HG02763 (cell line): ENCODE data around the gene PLD1.
"Not testable (repeated sequence)": the region's sequence is repeated elsewhere in the genome, so short reads cannot be mapped to it uniquely, and the experiment has no call there.

ENCODE experiments used
- ATAC-seq: cut with Tn5 transposase; IDR thresholded peaks from one replicate; pipeline ENCODE4 v1.9.1; 2021; ENCODE audit warnings: mild to moderate bottlenecking, moderate library complexity; ENCODE audit not compliant: unreplicated experiment

Gene PLD1

DNA sequence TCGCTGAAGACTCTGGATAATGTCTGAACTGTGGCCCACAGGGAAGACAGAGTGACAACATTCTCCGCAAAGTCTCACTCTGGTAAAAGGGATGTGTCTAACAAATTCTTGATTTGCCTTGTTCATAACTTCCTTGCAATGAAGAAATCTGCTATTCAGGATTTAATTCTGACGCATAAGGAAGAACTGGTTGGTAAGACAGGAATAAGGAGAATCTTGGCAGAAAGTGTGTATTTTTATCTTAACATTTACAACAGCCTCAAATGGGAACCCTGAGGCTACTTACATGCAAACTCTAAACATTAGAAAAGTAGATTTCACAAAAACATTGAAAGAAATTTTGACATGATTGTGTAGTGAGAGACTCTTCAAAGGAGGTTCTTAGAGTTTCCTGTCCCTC lies 10.8 kb upstream of the PLD1 start:
- no peak for ATAC-seq

DNA sequence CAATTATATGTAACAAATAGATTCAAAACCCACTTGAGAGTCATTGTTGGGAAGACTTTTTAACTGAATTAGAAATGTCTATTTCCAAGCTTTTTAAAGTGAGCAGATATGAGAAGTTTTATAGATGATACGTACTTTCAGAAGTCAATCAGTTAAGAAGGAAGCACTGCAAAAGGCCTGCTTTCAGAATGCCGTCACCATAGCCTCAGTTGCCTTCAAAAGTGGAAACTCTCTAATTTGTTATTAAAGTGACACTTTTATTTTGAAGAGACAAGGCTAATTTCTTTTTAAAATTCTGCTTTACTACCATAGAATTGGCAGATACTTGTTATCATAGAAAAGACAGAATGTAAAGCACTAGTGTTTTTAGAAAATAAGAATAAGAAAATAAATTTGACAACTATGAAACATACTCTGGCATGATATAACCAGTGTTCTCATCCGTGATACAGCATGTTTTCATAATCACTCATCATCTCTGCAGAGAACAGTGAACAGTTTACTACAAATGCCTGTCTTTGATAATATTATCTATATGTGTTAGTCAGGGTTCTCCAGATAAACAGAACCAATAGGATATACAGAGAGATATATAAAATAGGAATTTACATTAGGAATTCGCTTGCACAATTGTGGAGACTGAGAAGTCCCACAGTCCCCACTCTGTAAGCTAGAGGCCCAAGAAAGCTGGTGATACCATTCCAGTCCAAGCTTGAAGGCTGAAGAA lies 7.0 kb upstream of the PLD1 start:
- no peak for ATAC-seq

DNA sequence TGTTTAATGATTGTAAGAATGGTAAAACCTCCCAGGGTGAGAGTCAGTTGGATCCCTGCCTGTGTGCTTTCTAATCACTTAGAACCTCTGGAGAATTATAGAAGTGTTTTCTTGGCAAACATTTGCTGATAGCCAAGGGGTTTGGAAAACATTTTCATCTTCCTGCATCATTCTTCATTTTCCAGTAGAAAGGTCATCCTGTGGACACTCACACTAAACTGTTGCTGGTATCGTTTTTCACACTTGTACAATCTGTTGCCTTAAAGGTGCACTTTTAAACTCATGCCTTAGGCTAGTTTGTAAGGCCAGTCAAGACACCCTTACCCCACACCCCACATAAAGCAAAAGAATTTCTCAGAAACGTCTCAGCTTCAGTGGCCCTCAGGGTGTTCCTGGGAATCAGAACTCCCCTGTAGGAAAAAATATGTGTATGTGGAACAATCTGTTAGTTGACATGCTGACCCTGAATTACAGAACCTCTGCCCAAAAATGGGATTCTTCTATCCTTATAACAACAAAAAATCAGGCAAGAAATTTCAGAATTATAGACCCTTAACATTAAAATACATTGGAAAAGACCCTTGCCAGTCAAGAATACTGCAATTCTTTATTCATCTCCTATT lies 5.8 kb upstream of the PLD1 start:
- no peak for ATAC-seq

DNA sequence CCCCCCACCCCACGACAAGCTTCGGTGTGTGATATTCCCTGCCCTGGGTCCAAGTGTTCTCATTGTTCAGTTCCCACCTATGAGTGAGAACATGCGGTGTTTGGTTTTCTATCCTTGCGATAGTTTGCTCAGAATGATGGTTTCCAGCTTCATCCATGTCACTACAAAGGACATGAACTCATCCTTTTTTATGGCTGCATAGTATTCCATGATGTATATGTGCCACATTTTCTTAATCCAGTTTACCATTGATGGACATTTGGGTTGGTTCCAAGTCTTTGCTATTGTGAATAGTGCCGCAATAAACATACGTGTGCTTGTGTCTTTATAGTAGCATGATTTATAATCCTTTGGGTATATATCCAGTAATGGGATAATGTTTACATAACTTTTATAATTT lies 4.4 kb upstream of the PLD1 start:
- ATAC-seq, result not testable (repeated sequence)

DNA sequence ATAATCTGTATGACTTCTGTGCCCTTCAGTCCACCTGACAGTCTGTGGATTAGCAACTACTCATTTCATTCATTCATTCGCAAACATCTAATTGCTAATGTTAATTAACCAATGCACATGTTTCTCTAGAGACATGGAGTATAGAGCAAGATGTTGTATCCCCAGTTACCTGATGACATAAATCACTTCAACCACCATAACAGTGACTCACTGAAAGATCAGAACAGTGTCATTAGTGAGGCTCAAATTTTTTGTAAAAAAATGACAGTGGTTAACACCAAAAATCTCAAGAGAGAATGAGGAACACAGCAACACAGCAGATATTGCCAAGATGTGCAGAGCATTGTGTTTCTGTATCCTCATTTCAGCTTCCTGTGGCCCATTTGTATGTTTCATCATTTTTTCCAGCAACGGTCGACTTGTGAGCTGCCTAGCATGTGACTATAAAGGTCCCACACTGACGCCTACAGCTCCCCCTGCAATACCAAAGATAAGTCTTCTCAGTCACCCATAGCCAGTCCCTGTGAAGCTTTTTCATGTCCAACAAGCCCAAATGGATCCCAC lies 3.7 kb upstream of the PLD1 start:
- ATAC-seq, result no peak

DNA sequence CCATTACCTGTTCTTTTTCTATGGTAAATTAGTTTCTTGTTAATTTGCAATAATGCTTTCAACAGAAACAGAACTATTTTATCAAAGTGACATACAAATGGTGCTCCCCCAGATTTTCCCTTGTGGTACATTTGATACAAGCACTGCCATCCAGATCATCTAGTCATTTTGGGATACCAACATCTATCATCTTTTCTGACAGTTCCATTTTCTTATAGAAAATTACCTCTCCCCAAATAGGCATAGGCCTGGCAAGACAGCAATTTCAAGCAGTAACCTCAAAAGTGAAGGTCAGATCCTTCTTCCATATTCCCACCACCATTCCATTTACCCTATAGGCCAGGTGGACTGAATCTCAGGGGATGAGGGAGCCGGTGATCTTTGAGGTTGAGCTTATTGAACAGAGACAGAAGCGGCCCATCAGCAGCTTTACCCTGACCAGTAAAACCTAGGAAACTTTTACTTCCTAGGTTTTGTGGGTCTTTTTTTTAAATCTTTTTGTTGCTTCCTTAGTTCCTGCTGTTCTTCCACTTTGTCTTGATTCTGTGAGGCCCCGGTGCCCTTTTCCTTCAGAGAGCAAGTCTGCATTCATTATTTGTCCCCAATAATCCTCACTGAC lies 3.1 kb upstream of the PLD1 start:
- ATAC-seq, result no peak

DNA sequence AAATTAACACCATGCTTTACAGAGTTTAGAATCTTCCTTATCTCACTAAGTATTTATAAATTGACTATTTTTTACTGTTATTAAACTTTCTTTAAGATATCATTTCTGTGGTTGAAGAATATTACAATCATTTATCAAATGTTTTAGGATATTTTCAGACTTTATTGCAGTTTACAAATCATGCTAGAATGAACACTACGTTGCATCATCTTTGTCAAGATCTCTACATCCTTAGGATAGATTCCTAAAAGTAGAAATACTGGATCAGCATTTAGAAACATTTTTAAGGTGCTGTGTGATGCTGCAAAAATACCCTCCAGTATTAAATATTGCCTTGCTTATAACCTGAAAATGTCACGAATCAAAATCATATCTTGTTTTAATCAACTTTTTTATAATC lies 2.5 kb upstream of the PLD1 start:
- no peak for ATAC-seq

DNA sequence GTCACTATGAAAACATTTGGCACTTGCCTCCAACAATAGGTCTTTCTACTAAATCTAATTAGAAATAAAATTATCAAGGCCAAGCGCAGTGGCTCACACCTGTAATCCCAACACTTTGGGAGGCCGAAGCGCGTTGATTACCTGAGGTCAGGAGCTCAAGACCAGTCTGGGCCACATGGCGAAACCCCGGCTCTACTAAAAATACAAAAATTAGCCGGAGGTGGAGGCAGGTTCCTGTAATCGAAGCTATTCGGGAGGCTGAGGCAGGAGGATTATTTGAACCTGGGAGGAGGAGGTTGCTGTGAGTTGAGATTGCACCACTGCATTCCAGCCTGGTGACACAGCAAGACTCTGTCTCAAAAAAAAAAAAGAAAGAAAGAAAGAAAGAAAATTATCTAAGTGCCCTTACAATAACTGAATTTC lies 1.6 kb upstream of the PLD1 start:
- no peak for ATAC-seq

DNA sequence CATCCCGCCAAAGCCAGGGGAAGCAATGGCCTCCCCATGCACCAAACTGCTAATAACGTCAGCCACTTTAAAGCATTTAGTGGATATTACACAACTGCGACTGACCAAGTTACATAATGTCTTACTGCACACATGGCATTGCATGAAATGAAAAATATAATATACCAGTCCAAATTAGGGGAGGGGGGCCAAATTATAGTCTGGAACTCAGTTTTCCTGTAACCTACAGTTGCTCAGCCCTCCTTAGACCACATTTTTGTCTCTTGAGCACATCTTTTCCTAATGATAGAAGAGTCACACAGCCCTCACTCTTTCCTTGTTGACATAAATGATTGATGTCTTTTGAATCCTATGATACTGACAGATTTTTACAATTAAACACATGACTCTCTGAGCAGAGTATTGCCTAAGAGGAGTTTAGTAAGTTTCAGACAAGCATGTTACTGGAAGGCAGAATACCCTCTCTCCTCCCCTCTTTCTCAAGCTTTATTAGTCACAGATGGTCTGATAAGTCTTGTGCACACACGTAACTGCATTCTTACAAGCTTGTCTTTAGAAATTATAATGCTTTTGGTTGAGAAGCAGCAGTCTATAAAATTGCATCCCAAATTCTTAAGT lies 1.1 kb upstream of the PLD1 start:
- ATAC-seq, result no peak

DNA sequence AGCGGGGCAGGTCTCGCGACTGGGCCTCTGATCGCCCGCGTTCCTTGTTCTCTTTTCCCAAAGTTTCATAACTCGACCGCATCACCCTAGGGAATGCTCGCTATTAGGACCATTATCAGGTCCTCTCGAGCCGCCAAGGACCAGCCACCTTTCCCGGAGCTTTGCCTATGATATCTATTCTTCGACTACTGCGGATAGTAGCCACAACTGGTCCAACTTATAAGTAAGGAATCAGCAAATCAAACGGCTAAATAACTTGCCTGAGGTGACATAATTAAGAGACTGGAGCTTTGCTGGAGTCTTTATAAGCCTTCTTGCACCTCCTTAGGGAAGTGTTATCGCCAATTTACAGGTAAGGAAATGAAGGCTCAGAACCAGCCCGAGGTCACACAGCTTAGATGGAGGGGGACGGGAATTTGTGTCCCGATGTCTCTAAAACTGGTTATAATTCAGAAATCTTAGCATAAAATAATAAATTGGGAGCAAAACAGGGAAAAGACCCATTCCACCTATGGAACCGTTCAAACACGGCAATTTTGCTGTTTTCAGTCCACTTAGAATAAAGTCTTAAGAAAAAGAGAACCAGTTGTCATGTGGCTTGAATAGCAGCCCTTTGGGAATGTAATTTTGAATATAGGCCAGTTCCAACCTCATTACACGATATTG lies 479 bp upstream of the PLD1 start:
- ATAC-seq, result no peak

DNA sequence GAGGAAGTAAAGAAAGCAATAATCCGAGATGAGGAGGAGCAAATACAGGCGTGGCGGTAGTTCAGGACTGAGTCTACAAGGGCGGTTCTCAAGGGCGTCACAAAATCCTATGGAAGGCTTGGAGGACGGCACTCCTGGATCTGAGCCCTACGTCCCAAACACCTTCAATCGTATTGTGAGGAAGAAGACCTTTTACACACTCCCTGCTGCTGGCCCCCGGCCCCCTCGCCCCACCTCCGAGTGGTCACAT lies 747 bp downstream of the PLD1 start:
- peak; percentile 29 for ATAC-seq

DNA sequence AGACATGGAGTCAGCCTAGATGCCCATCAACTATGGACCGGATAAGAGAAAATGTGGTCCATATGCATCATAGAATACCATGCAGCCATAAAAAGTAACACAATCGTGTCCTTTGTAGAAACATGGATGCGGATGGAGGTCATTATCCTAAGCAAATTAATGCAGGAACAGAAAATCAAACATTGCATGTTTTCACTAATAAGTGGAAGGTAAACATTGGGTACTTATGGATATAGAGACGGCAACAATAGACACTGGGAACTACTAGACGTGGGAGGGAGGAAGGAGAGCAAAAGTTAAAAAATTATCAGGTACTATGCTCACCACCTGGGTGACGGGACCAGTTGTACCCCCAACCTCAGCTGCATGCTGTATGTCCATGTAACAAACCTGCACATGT lies 2.5 kb downstream of the PLD1 start:
- ATAC-seq, result no peak

DNA sequence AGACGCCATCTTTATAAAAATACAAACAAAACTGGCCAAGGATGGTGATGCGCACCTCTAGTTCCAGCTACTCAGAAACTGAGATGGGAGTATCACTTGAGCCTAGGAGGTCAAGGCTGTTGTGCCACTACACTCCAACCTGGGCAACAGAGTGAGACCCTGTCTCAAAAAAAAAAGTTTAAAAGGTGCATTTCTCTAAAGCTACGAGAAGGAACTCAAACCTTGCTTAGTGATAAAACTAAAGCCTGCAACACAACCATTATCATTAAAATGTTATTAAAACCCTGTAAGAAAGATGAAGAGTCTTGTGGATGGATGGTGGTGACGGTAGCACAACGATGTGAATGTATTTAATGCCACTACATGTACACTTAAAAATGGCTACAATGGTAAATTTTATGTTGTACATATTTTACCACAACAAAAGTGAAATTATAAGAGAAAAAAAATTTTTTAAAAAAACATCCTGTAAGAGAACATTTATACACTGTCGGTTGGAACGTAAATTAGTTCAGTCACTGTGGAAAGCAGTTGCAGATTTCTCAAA lies 3.1 kb downstream of the PLD1 start:
- no peak for ATAC-seq

DNA sequence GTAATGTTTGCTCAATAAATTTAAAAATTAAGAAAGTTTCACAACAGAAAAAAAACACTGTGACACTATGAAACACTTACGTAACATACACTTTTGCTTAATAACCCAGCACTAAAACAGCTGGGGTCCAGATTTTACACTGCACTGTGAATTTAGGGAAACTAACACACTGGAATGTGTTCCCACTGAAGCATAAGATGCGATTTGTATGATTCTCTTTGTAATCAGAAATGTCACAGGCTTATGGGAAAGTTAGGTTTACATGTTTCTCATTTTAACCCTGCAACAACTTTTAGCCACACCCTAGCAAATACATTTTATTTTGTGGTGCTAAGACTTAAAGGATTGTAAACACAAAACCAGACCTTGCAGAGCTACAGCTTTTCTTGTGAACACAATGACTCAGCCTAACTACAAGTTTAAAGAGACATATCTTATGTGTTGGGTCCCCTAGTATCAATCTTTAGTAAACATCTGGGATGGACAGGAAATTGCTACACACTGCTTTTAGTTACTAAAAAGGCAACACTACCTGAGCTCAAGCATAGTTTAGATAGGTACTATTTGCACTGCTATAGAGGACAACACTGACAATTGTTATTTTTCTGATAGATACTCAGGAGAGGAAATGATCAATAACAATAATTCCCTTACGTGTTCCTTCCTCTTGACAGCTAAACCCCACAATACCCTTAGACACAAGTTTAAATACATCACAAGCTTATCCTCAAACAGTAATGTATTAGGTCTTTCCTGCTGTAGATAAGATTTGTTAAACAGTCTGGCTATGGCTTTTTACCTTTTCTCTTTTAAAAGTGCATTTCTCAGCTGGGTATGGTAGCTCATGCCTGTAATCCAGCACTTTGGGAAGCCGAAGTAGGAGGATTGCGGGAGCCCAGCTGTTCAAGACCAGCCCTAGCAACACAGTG lies 3.8 kb downstream of the PLD1 start:
- no peak for ATAC-seq

DNA sequence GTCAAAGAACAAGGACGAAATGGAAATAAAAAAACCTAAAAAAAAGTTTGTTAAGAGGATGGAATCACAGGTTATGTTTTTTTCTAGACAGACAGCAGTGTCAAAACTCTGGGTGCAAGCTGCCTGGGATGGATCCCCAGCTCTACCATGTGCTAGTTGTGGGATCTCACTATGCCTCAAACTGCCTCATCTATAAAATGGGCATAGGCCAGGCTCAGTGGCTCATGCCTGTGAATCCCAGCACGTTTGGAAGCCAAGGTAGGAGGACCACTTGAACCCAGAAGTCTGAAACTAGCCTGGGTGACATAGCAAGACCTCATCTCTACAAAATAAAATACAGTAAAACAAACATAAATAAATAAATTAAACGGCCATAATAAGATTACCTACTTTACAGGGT lies 4.6 kb downstream of the PLD1 start:
- no peak for ATAC-seq

DNA sequence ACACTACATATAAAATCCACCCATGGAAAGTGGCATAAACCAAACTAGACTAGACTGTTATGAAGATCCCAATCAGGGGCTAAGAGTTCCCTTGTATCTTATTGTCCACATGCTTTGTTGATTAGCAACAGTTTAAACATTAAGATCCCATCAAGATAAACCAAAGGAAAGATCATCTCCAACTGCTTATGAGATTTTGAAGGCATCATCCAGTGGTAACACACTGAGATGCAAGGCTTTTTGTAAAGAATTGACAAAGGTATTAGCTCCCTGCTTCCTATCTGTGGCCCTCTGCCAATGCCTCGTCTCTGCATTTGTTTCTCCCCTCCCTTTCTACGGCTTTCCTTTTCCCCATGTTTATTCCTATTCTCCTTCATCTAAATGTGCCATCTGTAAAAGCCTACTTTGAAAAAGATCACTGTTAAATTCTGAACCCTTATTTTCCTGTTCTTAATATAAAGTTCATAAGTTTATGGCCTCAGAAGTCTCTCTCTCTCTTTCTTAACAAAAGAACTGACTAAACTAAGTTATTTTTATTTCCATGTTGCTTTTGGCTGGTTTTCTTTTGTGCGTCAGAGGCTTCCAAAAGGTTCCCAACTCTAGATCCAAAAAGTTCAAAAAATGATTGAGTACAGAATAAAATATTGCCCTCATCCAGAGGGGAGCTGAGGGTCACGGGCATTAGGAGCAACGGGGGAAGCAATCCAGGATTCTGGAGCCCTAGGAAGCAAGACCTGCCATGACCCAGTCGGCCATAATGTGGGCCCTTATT lies 5.5 kb downstream of the PLD1 start:
- ATAC-seq, result no peak

DNA sequence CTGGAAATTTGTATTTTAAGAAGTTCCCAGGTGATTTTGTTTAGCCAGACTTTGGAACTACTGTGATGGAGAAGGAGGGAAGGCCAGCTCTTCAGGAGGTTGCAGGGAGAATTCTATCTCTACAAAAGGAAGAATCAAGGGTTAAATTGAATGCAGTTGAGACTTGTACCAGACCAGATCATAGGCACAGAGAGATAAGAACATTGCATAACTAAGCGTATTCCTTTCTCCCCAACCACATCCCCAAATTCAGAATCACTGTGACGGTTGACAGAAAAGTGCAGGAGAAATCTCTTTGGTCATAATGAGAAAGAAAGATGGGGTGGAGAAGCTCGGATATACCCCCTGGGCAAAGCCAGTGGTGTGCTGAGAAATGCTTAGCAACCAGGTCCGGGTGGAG lies 7.2 kb downstream of the PLD1 start:
- ATAC-seq, result no peak

DNA sequence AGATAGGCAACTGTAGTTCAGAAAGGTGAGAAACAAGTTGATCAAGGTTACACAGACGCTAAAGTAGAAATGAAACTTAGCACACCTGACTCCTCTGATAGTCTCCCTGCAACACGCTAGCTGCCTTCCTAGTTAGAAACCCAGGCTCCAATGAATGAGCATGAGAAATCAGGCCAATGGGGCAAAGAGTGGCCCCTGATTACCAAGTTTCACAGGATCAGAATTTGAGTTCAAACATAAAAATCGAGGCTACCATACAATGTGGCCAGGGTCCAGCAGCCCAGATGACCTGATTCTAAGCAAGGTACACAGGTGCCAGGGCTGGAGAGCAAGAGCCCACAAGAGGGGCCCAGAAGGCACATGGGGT lies 7.7 kb downstream of the PLD1 start:
- no peak for ATAC-seq
